GM12873 (cell line): ENCODE results near the gene FOXO3.

Source experiments
- CTCF ChIP-seq: IDR thresholded peaks from 2 replicates; pipeline ENCODE4 v1.5.1; 2012; ENCODE audit warnings: low read depth, mild to moderate bottlenecking, moderate library complexity, low read length, control low read depth; ENCODE audit not compliant: insufficient read depth; ENCODE audit errors: missing control alignments

Gene FOXO3

GRCh38 chr6:108655806-108656651, 95.3 kb downstream of the FOXO3 start:
- TF ChIP-seq CTCF = no peak

GRCh38 chr6:108656836-108657235, 96.1 kb downstream of the FOXO3 start:
- TF ChIP-seq CTCF = no peak

DNA sequence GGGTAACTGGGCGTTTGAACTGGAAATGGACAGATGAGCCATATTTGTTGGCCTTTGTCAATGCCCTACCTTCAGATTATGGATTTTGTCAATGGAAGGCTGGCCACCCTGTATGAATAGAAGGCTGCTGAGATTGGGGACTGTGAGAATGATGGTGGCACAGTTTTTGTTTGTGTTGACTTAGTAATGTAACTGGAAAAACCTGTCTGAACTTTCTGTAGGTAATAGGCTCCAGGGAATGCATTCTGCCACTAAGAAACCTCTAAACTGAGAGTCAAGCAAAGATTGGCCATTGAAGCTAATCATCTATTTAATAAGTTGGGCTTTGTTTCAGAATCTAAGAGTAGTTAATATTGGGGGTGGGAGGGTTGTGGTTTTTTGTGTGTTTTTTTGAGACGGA, 97.5 kb downstream of the FOXO3 start:
- no peak for TF ChIP-seq CTCF

GRCh38 chr6:108660251-108660650, 99.5 kb downstream of the FOXO3 start:
- no peak for TF ChIP-seq CTCF

- TF ChIP-seq CTCF = no peak
Measured at GRCh38 chr6:108661430-108661829, 100.7 kb downstream of the FOXO3 start.

DNA sequence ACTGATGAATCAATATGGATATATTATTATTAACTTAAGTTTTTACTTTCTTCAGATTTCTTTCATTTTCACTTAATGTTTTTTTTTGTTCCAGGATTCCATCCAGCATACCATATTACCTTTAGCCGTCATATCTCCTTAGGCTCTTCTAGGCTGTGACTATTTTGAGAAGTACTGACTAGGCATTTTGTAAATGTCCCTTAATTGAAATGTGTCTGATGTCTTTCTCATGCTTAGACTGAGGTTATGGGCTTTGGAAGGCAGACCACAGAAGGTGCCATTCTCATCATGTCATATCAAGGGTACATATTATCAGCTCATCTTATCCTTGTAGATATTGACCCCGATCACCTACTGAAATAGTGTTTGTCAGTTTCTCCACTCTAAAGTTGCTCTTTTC, 101.3 kb downstream of the FOXO3 start:
- no peak for TF ChIP-seq CTCF

DNA sequence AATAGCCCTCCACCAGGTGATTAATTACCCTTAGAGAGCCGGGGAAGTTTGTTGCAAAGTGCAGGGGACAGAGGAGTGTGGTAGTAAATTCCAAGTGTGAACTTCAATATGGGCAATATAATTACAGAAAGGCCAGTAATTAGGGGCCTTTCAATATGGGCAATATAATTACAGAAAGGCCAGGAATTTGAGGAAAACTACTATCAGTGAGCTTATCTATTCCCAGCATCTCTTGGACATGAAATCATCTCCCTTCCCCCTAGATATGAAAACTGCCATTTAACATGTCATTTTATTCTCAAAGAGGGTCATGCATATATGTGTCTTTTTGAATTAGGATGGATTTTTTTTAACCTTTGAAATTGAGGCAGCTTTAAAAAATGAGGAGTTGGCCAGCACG, 102.0 kb downstream of the FOXO3 start:
- no peak for TF ChIP-seq CTCF
